Gastrocnemius medialis (tissue), 4 donors: ENCODE results near the gene PCCA. TPM values are rescaled to one million over a fixed set of nuclear protein-coding genes. Genes with fewer than 3 reads are reported as not detected.

ENCODE experiments used
- ATAC-seq, 2 donors: fragments of 150-250 bp; one replicate each; pipeline ENCODE4 v1.9.1; 2016
- DNase-seq, 2 donors: peaks; one replicate each; pipeline ENCODE4 v3.0.0-alpha.2; 2019
- H3K27ac ChIP-seq, 4 donors: fragments of 200-600 bp; sonication (generic); 1 replicate in 1 of 4; 2 replicates in 3 of 4; pipeline ENCODE4 v1.5.1; 2016 to 2018; ENCODE audit warnings: mild to moderate bottlenecking in 2 of 4, moderate library complexity in 1 of 4
- H3K27me3 ChIP-seq, 3 donors: fragments of 200-600 bp; sonication (generic) in 2 of 3; 1 replicate in 1 of 3; 2 replicates in 2 of 3; pipeline versions ENCODE4 v1.5.1 to v1.6.0; 2016 to 2019; ENCODE audit warnings: mild to moderate bottlenecking in 1 of 3, moderate library complexity in 1 of 3
- H3K36me3 ChIP-seq, 2 donors: fragments of 200-600 bp; sonication (generic) in 1 of 2; one replicate each; pipeline ENCODE4 v1.5.1; 2017 to 2018
- H3K4me1 ChIP-seq, 2 donors: fragments of 200-600 bp; sonication (generic) in 1 of 2; one replicate each; pipeline ENCODE4 v1.5.1; 2016 to 2017; ENCODE audit warnings: mild to moderate bottlenecking in 2 of 2
- H3K4me3 ChIP-seq, 4 donors: fragments of 200-600 bp; sonication (generic) in 3 of 4; 1 replicate in 1 of 4; 2 replicates in 3 of 4; pipeline ENCODE4 v1.5.1; 2016 to 2019; ENCODE audit warnings: mild to moderate bottlenecking in 2 of 4
- H3K9me3 ChIP-seq, 3 donors: fragments of 200-600 bp; sonication (generic) in 2 of 3; 1 replicate in 1 of 3; 2 replicates in 2 of 3; pipeline ENCODE4 v1.5.1; 2016 to 2019
- POLR2A ChIP-seq, 2 donors: fragments of 450-650 bp; IDR thresholded peaks; one replicate each; pipeline ENCODE4 v1.6.1; 2017; ENCODE audit warnings: antibody characterized with exemption in 2 of 2, mild to moderate bottlenecking in 2 of 2, moderate library complexity in 2 of 2
- in situ Hi-C, 4 donors: fragments of 200-750 bp; cut with MboI; loops; one replicate each; pipeline versions ENCODE4 v1.15.0 to v1.8.0; 2017; ENCODE audit warnings: low sequenced_read_pairs in 4 of 4
- intact Hi-C: fragments of 100-400 bp; cut with DNase I; formaldehyde crosslinking; loops from one replicate; pipeline ENCODE4 v1.15.1; 2023; ENCODE audit warnings: low total_unique reads
- total RNA-seq, 4 donors: library from RNA; depleted of rRNA; stranded (reverse); fragments of >200 nt; gene quantifications; one replicate each; pipeline versions ENCODE4 v1.1.0 to v1.2.3, GENCODE V29; 2016
- TF ChIP-seq, protein P1 (sequence below), 5 experiments: fragments of 450-650 bp in 3 of 5; fragments of 200-600 bp in 2 of 5; sonication (generic) in 2 of 5; IDR thresholded peaks in 4 of 5; conservative IDR thresholded peaks in 1 of 5; 1 replicate in 4 of 5; 2 replicates in 1 of 5; pipeline ENCODE4 v1.5.1; 2016 to 2019; ENCODE audit warnings: antibody characterized with exemption in 5 of 5, mild to moderate bottlenecking in 3 of 5, moderate library complexity in 3 of 5

The PCCA gene
- total RNA-seq, 4 donors from 2014 or later = 7.5 to 19.5 (median 10.8) TPM

DNA sequence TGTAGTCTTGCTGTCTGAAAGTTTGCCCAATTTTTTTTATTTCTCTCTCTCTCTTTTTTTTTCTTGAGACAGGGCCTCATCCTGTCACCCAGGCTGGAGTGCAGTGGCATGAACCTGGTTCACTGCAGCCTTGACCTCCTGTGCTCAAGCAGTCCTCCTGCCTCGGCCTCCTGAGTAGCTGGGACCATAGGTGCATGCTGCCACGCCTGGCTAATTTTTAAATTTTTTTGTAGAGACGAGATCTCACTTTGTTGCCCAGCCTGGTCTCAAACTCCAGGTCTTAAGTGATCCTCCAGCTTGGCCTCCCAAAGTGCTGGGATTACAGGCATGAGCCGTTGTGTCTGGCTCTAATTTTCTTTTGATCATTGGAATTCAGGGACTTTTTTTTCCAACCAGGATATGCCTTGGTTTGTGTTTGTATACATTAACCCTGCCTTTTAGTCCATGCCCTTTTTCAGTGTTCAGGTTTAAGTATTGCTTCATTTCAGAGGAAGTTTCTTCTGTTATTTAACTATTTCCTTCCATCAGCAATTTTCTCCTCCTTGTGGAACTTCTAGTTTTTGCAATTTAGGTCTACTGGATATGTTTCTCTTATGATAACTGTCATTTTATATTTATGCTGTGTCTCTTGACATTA, 201.4 kb downstream of the PCCA start:
- ATAC-seq = no peak
- in situ Hi-C loops = no loop called here

DNA sequence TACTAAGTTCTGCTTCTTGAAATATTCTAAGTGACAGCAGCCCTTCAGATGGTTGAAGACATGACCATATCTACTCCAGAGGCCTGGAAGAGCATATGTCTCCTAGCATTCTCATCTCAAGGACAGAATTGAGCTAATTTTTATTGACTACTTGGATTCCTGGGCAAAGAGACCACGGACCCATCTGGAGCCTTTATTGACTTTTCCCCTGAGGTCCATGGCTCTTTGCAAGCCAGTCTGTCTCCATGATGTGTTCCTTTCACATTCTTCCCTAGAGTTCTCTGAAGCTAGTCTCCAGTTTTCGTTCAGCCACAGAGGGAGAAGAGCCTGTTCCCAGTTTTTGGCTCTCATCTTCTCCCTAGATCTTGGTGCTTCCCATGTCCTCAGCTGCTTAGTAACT, 202.7 kb downstream of the PCCA start:
- intact Hi-C loops (no loop called here), in situ Hi-C loops (no loop called here)
- H3K27ac ChIP-seq = no peak overlapping the region
- peaks cover 0 to under 1% of the 10 kb centered on the region in 2 donors for H3K4me1 ChIP-seq
- ATAC-seq = no peak
- no peak for TF ChIP-seq POLR2A (IDR thresholded peaks at IDR 0.05)
- TF ChIP-seq, protein P1, sequence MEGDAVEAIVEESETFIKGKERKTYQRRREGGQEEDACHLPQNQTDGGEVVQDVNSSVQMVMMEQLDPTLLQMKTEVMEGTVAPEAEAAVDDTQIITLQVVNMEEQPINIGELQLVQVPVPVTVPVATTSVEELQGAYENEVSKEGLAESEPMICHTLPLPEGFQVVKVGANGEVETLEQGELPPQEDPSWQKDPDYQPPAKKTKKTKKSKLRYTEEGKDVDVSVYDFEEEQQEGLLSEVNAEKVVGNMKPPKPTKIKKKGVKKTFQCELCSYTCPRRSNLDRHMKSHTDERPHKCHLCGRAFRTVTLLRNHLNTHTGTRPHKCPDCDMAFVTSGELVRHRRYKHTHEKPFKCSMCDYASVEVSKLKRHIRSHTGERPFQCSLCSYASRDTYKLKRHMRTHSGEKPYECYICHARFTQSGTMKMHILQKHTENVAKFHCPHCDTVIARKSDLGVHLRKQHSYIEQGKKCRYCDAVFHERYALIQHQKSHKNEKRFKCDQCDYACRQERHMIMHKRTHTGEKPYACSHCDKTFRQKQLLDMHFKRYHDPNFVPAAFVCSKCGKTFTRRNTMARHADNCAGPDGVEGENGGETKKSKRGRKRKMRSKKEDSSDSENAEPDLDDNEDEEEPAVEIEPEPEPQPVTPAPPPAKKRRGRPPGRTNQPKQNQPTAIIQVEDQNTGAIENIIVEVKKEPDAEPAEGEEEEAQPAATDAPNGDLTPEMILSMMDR (IDR thresholded peaks at IDR 0.05 in 4 of 5, conservative IDR thresholded peaks at IDR 0.05 in 1 of 5) = no peak
- H3K27me3 ChIP-seq = no peaks in the 10 kb centered on the region
- H3K36me3 ChIP-seq = no peaks in the 10 kb centered on the region
- no peaks in the 10 kb centered on the region for H3K9me3 ChIP-seq
- H3K4me3 ChIP-seq = no peak overlapping the region
- no peak for DNase-seq

More for the DNA sequence above, 201.4 kb downstream of the PCCA start:
- DNase-seq = no peak
- TF ChIP-seq, protein P1 (IDR thresholded peaks at IDR 0.05 in 4 of 5, conservative IDR thresholded peaks at IDR 0.05 in 1 of 5) = no peak
- TF ChIP-seq POLR2A (IDR thresholded peaks at IDR 0.05) = no peak
- H3K9me3 ChIP-seq = no peaks in the 10 kb centered on the region
- H3K4me3 ChIP-seq = no peak overlapping the region
- intact Hi-C loops = no loop called here
- no peaks in the 10 kb centered on the region for H3K4me1 ChIP-seq
- no peaks in the 10 kb centered on the region for H3K36me3 ChIP-seq
- H3K27me3 ChIP-seq = no peaks in the 10 kb centered on the region
- no peak overlapping the region for H3K27ac ChIP-seq

DNA sequence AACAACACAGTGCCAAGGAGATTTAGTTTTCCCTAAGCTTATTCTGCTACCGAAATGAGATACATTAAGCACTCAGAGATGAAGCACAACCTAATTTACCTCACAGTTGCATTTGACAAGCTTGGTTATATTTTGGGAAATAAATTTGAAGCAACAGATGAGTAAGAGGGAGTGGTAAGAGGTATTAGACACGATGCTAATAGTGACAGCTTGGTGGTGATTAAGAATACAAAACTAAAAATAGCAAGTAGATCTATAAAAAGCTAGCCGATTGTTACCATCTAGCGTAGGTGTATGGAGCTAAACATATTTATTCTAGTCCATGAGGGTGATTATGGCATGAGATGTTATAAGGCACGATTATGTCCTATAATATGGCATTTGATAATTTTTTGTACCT, 208.5 kb downstream of the PCCA start:
- no peak for DNase-seq

DNA sequence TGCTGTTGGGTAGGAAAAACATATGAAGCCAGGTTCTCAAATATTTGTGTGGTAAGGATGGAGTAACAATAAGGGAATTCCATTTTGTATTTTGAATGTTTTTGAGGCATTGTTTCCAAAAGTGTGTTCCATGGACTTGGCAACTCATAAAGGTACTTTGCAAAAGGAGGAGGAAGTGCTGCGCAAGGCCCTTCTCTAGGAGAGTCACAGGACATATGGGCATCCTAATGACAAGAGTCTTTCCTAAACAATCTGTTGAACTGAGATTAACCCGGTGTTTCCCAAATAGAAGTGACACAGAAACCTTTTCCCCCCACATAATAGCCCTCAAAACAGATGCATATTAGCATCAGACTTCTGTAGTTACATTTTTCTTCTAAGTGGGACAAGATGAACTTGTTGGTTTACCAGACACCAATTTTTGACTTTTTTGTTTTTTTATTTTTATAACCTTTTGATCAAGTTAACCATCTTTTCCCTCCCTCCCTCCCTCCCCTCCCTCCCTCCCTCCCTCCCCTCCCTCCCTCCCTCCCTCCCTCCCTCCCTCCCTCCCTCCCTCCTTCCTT, 209.3 kb downstream of the PCCA start:
- ATAC-seq (no peak), DNase-seq (no peak)
- in situ Hi-C loops = no loop called here
- TF ChIP-seq, protein P1 (IDR thresholded peaks at IDR 0.05 in 4 of 5, conservative IDR thresholded peaks at IDR 0.05 in 1 of 5) = no peak
- no peak for TF ChIP-seq POLR2A (IDR thresholded peaks at IDR 0.05)
- H3K4me1 ChIP-seq = peaks cover 0 to 9% of the 10 kb centered on the region in 2 donors
- H3K36me3 ChIP-seq = no peaks in the 10 kb centered on the region
- no peak overlapping the region for H3K27ac ChIP-seq
- intact Hi-C loops = no loop called here
- no peaks in the 10 kb centered on the region for H3K9me3 ChIP-seq
- no peaks in the 10 kb centered on the region for H3K27me3 ChIP-seq
- no peak overlapping the region for H3K4me3 ChIP-seq

More for the DNA sequence above, 208.5 kb downstream of the PCCA start:
- Histone ChIP-seq H3K4me1 (peaks cover 0 to 9% of the 10 kb centered on the region in 2 donors), H3K9me3 (no peaks in the 10 kb centered on the region), H3K27me3 (no peaks in the 10 kb centered on the region), H3K4me3 (no peak overlapping the region), H3K27ac (peak overlapping the region in 2 of 4 donors; percentile 13 to 15), H3K36me3 (no peaks in the 10 kb centered on the region)
- in situ Hi-C loops (no loop called here), intact Hi-C loops (no loop called here)
- no peak for TF ChIP-seq POLR2A (IDR thresholded peaks at IDR 0.05)
- TF ChIP-seq, protein P1 (IDR thresholded peaks at IDR 0.05 in 4 of 5, conservative IDR thresholded peaks at IDR 0.05 in 1 of 5) = no peak
- no peak for ATAC-seq
